Measurements from ENCODE around the gene GSTP1. TPM values are rescaled to one million over a fixed set of nuclear protein-coding genes. Genes with fewer than 3 reads are reported as not detected.
A peak's percentile ranks its signal among the peaks of the same experiment; 100 is the strongest.

The GSTP1 gene
- total and polyA plus RNA-seq, 9 of the 15 experiments (the other 6 are each of a cell fraction or from before 2014, with no cell fraction given): 592 to 2,150 (median 1,204) TPM

DNA sequence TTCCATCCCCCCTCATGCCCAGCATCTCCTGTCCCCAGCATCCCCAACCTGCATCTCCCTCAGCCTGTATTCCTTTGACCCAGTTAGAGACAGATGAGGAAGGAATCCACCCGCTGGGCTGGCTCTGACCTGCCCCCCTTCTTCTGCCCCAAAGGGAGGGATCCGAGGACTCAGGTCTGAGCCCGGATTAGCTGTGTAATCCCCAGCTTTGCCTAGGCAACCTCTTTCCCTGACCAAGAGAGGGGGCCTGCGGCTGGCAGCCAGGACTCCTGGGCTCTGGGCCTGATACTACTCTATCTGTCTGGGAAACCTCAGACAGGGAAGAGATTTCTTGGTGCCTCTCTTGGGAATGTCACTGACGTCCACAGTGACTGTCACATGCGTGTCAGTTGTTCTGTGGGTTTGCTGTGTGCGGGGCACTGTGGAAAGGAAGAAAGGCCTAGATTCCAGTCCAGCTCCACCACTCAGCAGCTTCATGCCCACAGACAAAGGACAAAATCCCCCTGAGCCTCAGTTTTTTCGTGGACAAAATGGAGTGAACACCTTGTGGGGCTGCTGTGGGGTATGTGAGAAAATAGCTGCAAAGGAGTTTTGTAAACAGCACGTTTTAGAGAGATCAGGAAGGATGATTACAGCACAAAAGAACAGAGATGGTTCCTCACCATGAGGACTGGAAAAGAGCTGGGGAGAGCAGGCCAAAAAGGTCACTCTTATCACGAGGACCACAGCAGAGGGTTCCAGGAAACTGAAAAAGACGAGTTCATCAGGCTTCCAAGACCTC lies 21.8 kb downstream of the GSTP1 start (continued):
- TF ChIP-seq AFF1 (IDR thresholded peaks at IDR 0.05; ENCODE audit: low read depth in 1 of 2, partially characterized antibody in 2 of 2): peak in 1 of 2 experiments; percentile 28
- TF ChIP-seq ZNF76 (CRISPR knock-in tag; IDR thresholded peaks at IDR 0.05; ENCODE audit: borderline replicate concordance): 0 out of 2 replicates have a peak, but pooled peaks have one; percentile 14
- peak; percentile 75 for TF ChIP-seq DPF2 (IDR thresholded peaks at IDR 0.05)
- no peak for TF ChIP-seq ZNF184 (CRISPR knock-in tag; IDR thresholded peaks at IDR 0.05)
- TF ChIP-seq E2F6 (IDR thresholded peaks at IDR 0.05; ENCODE audit: borderline replicate concordance in 1 of 2, extremely low read depth in 1 of 2, insufficient read depth in 1 of 2, insufficient read length in 1 of 2, low read depth in 1 of 2, low read length in 1 of 2, poor library complexity in 1 of 2, severe bottlenecking in 1 of 2): peak in 1 of 2 experiments; percentile 2
- no peak for TF ChIP-seq SRSF7 (optimal IDR thresholded peaks at IDR 0.05; ENCODE audit: low read depth, low read length)
- TF ChIP-seq PTRF (tag; IDR thresholded peaks at IDR 0.05): 0 out of 2 replicates have a peak, but pooled peaks have one; percentile 52
- peak; percentile 48; the same call in 1 of the 2 replicates for TF ChIP-seq ZNF589 (CRISPR knock-in tag; IDR thresholded peaks at IDR 0.05; ENCODE audit: low read depth)
- TF ChIP-seq FOXA3 (CRISPR knock-in tag; conservative IDR thresholded peaks at IDR 0.05 in 1 of 2, IDR thresholded peaks at IDR 0.05 in 1 of 2): peak; percentile 18 to 54; a peak in 1 of 4 replicates
- TF ChIP-seq ESRRB (CRISPR knock-in tag; IDR thresholded peaks at IDR 0.05; ENCODE audit: borderline replicate concordance): no peak
- peak; percentile 19; the same call in 1 of the 2 replicates for TF ChIP-seq SMARCC2 (IDR thresholded peaks at IDR 0.05; ENCODE audit: low read depth)
- peak; percentile 16 for TF ChIP-seq CCNT2 (IDR thresholded peaks at IDR 0.05; ENCODE audit: borderline replicate concordance, extremely low read depth, insufficient read length, low read depth, low read length)
- no peak for TF ChIP-seq E2F8 (IDR thresholded peaks at IDR 0.05; ENCODE audit: low read depth, partially characterized antibody)
- 0 out of 4 replicates have a peak, but pooled peaks have one; percentile 40 to 56 for TF ChIP-seq MAZ (CRISPR knock-in tag; conservative IDR thresholded peaks at IDR 0.05 in 1 of 2, IDR thresholded peaks at IDR 0.05 in 1 of 2)
- TF ChIP-seq, protein P1, sequence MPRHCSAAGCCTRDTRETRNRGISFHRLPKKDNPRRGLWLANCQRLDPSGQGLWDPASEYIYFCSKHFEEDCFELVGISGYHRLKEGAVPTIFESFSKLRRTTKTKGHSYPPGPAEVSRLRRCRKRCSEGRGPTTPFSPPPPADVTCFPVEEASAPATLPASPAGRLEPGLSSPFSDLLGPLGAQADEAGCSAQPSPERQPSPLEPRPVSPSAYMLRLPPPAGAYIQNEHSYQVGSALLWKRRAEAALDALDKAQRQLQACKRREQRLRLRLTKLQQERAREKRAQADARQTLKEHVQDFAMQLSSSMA (CRISPR knock-in tag; IDR thresholded peaks at IDR 0.05): no peak
- no peak for TF ChIP-seq ZNF830 (CRISPR knock-in tag; IDR thresholded peaks at IDR 0.05)
- TF ChIP-seq HMG20A (CRISPR knock-in tag; conservative IDR thresholded peaks at IDR 0.05): no peak
